ENCODE results near the gene SUSD4. TPM values are rescaled to one million over a fixed set of nuclear protein-coding genes. Genes with fewer than 3 reads are reported as not detected.

The SUSD4 gene
- total RNA-seq, 1 donor from 2014 or later, result not detected

- DNase-seq (ENCODE audit: extremely low spot score, unreplicated experiment), result peak; percentile 34
- no peaks in the 10 kb centered on the region for H3K36me3 Mint-ChIP-seq (ENCODE audit: unreplicated experiment)
- peaks cover 12% of the 10 kb centered on the region for H3K9me3 Mint-ChIP-seq (ENCODE audit: unreplicated experiment)
- no peak overlapping the region for H3K27ac Mint-ChIP-seq (ENCODE audit: unreplicated experiment)
- no peak for TF ChIP-seq CTCF (IDR thresholded peaks at IDR 0.05)
- H3K4me3 Mint-ChIP-seq (ENCODE audit: unreplicated experiment), result no peak overlapping the region
- peaks cover 3% of the 10 kb centered on the region for H3K27me3 Mint-ChIP-seq (ENCODE audit: unreplicated experiment)
- no peaks in the 10 kb centered on the region for H3K4me1 Mint-ChIP-seq (ENCODE audit: unreplicated experiment)
Observed at GRCh38 chr1:223216531-223217205, 147.3 kb downstream of the SUSD4 start.

DNA sequence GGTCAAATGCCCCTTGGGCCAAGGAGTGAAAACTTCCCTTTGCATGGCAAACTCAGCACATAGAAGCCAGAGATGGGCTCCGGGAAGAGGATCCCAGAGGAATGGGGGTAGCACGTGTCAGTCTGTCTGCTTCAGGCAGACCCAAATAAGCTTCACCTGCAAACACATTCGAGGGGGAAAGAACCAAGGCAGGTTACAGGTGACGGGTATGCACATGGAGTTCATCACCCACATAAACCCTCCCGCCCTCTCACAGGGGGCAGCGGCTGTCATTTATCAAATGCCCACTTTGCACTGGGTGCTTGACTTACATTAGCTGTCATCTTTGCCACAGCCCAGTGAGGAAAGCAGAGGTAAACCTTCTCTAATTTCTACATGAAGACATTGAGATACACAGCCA is 147.9 kb downstream of the SUSD4 start:
- no peak overlapping the region for H3K4me3 Mint-ChIP-seq (ENCODE audit: unreplicated experiment)
- peaks cover 3% of the 10 kb centered on the region for H3K27me3 Mint-ChIP-seq (ENCODE audit: unreplicated experiment)
- no peaks in the 10 kb centered on the region for H3K4me1 Mint-ChIP-seq (ENCODE audit: unreplicated experiment)
- no peaks in the 10 kb centered on the region for H3K36me3 Mint-ChIP-seq (ENCODE audit: unreplicated experiment)
- no peak overlapping the region for H3K27ac Mint-ChIP-seq (ENCODE audit: unreplicated experiment)
- H3K9me3 Mint-ChIP-seq (ENCODE audit: unreplicated experiment), result peaks cover 12% of the 10 kb centered on the region
- DNase-seq (ENCODE audit: extremely low spot score, unreplicated experiment), result peak; percentile 54
- no peak for TF ChIP-seq CTCF (IDR thresholded peaks at IDR 0.05)

DNA sequence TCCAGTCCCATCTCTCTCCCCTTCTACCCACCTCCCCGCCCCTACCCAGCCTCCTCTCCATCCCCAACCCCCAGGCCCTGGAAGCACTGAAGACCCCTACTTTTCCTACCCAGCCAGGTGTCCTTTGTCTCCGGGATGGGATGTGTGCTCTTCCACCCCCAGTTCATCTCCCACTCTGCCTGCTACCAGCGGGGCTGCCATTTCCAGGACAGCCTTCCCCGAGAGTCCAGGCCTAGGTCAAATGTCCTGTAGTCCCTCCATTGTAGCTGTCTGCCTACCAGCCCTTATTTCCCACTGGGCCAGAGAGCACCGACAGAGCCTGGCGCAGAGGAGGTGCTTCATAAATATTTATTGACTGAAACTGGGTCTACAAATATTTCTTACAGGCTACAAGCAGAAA is 148.9 kb downstream of the SUSD4 start:
- Mint-ChIP-seq H3K27ac (ENCODE audit: unreplicated experiment) (no peak overlapping the region), H3K4me3 (ENCODE audit: unreplicated experiment) (no peak overlapping the region)
- TF ChIP-seq CTCF (IDR thresholded peaks at IDR 0.05), result no peak

GRCh38 chr1:223214261-223214807 is 149.6 kb downstream of the SUSD4 start:
- H3K9me3 Mint-ChIP-seq (ENCODE audit: unreplicated experiment), result peaks cover 12% of the 10 kb centered on the region
- no peak overlapping the region for H3K27ac Mint-ChIP-seq (ENCODE audit: unreplicated experiment)
- no peaks in the 10 kb centered on the region for H3K36me3 Mint-ChIP-seq (ENCODE audit: unreplicated experiment)
- no peak overlapping the region for H3K4me3 Mint-ChIP-seq (ENCODE audit: unreplicated experiment)
- no peak for TF ChIP-seq CTCF (IDR thresholded peaks at IDR 0.05)
- H3K27me3 Mint-ChIP-seq (ENCODE audit: unreplicated experiment), result peaks cover 3% of the 10 kb centered on the region
- peak; percentile 63 for DNase-seq (ENCODE audit: extremely low spot score, unreplicated experiment)
- H3K4me1 Mint-ChIP-seq (ENCODE audit: unreplicated experiment), result no peaks in the 10 kb centered on the region

More for the DNA sequence above, 148.9 kb downstream of the SUSD4 start:
- H3K4me1 Mint-ChIP-seq (ENCODE audit: unreplicated experiment), result no peaks in the 10 kb centered on the region
- H3K27me3 Mint-ChIP-seq (ENCODE audit: unreplicated experiment), result peaks cover 3% of the 10 kb centered on the region
- DNase-seq (ENCODE audit: extremely low spot score, unreplicated experiment), result peak; percentile 51
- peaks cover 12% of the 10 kb centered on the region for H3K9me3 Mint-ChIP-seq (ENCODE audit: unreplicated experiment)
- no peaks in the 10 kb centered on the region for H3K36me3 Mint-ChIP-seq (ENCODE audit: unreplicated experiment)

DNA sequence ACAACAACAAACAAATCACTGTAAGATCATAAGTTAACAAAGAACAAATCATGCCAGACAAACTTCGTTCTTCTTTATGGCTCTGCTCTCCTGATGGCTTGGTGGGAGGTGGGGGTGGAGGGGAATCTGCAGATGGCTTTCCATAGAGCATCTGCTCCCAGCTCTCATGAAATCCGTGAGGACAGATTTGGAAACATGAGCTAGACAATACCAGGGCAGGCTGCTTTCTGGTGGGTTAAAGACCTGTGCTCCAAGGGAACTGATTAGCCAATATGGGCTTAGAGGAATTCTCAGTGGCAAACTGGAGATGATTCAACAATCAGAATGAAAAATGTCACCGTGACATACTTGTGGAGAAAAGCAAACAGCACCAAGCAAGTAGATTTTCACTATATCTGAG is 151.5 kb downstream of the SUSD4 start:
- Mint-ChIP-seq H3K36me3 (ENCODE audit: unreplicated experiment) (no peaks in the 10 kb centered on the region), H3K27me3 (ENCODE audit: unreplicated experiment) (peaks cover 3% of the 10 kb centered on the region), H3K27ac (ENCODE audit: unreplicated experiment) (no peak overlapping the region), H3K4me3 (ENCODE audit: unreplicated experiment) (no peak overlapping the region), H3K9me3 (ENCODE audit: unreplicated experiment) (no peaks in the 10 kb centered on the region), H3K4me1 (ENCODE audit: unreplicated experiment) (peaks cover 5% of the 10 kb centered on the region)
- no peak for DNase-seq (ENCODE audit: extremely low spot score, unreplicated experiment)
- no peak for TF ChIP-seq CTCF (IDR thresholded peaks at IDR 0.05)

Data from osteocyte (in vitro differentiated cells).